ENCODE data around the gene PDCL3. TPM values are rescaled to one million over a fixed set of nuclear protein-coding genes. Genes with fewer than 3 reads are reported as not detected.

The PDCL3 gene
- total RNA-seq, 1 donor from 2014 or later, result 24.9 TPM

DNA sequence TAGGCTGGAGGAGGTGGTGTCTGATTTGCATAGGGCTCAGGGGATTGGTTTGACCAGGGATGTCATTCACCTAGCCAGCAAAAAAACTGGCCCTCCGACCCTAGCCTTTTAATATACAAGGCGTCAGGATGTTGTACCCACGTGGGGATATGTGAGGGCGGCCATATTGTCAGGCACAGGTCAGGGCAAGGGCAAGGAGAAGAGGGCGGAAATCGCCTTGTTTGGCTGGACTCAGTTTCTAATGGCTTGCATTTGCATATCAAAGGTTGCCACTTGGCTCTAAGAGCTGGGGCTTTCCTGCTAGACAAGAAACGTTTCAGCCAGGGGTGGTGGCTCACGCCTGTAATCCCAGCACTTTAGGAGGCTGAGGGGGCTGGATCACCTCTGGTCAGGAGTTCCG is 24.9 kb upstream of the PDCL3 start:
- H3K27me3 ChIP-seq, result no peaks in the 10 kb centered on the region
- no peak overlapping the region for H3K9ac ChIP-seq
- TF ChIP-seq, protein P1, sequence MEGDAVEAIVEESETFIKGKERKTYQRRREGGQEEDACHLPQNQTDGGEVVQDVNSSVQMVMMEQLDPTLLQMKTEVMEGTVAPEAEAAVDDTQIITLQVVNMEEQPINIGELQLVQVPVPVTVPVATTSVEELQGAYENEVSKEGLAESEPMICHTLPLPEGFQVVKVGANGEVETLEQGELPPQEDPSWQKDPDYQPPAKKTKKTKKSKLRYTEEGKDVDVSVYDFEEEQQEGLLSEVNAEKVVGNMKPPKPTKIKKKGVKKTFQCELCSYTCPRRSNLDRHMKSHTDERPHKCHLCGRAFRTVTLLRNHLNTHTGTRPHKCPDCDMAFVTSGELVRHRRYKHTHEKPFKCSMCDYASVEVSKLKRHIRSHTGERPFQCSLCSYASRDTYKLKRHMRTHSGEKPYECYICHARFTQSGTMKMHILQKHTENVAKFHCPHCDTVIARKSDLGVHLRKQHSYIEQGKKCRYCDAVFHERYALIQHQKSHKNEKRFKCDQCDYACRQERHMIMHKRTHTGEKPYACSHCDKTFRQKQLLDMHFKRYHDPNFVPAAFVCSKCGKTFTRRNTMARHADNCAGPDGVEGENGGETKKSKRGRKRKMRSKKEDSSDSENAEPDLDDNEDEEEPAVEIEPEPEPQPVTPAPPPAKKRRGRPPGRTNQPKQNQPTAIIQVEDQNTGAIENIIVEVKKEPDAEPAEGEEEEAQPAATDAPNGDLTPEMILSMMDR (IDR thresholded peaks at IDR 0.05), result no peak
- TF ChIP-seq EZH2 (IDR thresholded peaks at IDR 0.05) (no peak), EZH2phosphoT487 (IDR thresholded peaks at IDR 0.05) (no peak)
- H4K20me1 ChIP-seq (ENCODE audit: low read depth), result no peaks in the 10 kb centered on the region
- peaks cover 6% of the 10 kb centered on the region for H3K27me3 Mint-ChIP-seq (ENCODE audit: insufficient read depth, low read depth)
- H3K4me1 Mint-ChIP-seq, result no peaks in the 10 kb centered on the region
- no peaks in the 10 kb centered on the region for H3F3A ChIP-seq (ENCODE audit: low read depth)
- H3K9me3 ChIP-seq (ENCODE audit: low read depth), result no peaks in the 10 kb centered on the region
- H3K4me3 ChIP-seq, result no peak overlapping the region
- no peak overlapping the region for H3K4me3 Mint-ChIP-seq
- H3K4me2 ChIP-seq, result no peak overlapping the region
- no peaks in the 10 kb centered on the region for H3K79me2 ChIP-seq (ENCODE audit: low read depth)
- H3K36me3 Mint-ChIP-seq, result no peaks in the 10 kb centered on the region
- no peaks in the 10 kb centered on the region for H3K36me3 ChIP-seq
- no peaks in the 10 kb centered on the region for H3K4me1 ChIP-seq
- no peak overlapping the region for H3K27ac ChIP-seq
- DNase-seq (ENCODE audit: low spot score), result no peak
- no peak overlapping the region for H3K27ac Mint-ChIP-seq
- peaks cover 4% of the 10 kb centered on the region for H3K9me3 Mint-ChIP-seq
- no peak overlapping the region for H2AFZ ChIP-seq (replicated peaks)

DNA sequence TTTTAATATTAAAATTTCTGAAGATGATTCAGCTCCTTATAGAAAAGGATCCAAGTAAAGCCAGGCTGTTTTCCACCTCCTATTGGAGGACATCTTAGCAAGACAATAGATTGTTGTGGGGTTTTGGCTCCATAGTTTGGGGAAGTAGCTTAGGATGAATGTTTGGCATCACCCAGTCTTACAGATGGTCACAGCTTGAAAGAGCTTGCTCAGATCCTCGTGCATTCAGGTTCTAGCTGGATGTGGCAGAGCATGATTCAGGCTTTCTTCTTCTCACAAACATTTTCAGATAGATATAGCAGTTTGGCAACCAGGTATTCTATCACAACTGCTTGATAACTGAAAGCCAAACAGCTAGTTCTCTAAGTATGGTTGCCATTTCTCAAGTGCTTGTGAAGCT is 23.6 kb upstream of the PDCL3 start:
- no peaks in the 10 kb centered on the region for H3K36me3 ChIP-seq
- no peak overlapping the region for H3K27ac Mint-ChIP-seq
- no peaks in the 10 kb centered on the region for H3K4me1 ChIP-seq
- H4K20me1 ChIP-seq (ENCODE audit: low read depth), result no peaks in the 10 kb centered on the region
- no peaks in the 10 kb centered on the region for H3K79me2 ChIP-seq (ENCODE audit: low read depth)
- no peak overlapping the region for H3K9ac ChIP-seq
- DNase-seq (ENCODE audit: low spot score), result no peak
- H2AFZ ChIP-seq (replicated peaks), result no peak overlapping the region
- peaks cover 2% of the 10 kb centered on the region for H3K27me3 Mint-ChIP-seq (ENCODE audit: insufficient read depth, low read depth)
- H3K4me2 ChIP-seq, result no peak overlapping the region
- no peaks in the 10 kb centered on the region for H3K27me3 ChIP-seq
- no peaks in the 10 kb centered on the region for H3F3A ChIP-seq (ENCODE audit: low read depth)
- H3K36me3 Mint-ChIP-seq, result no peaks in the 10 kb centered on the region
- H3K4me3 Mint-ChIP-seq, result no peak overlapping the region
- H3K9me3 Mint-ChIP-seq, result peaks cover 14% of the 10 kb centered on the region
- no peak overlapping the region for H3K27ac ChIP-seq
- no peak overlapping the region for H3K4me3 ChIP-seq
- TF ChIP-seq EZH2phosphoT487 (IDR thresholded peaks at IDR 0.05), result no peak
- TF ChIP-seq EZH2 (IDR thresholded peaks at IDR 0.05), result no peak
- TF ChIP-seq, protein P1 (IDR thresholded peaks at IDR 0.05), result no peak
- H3K4me1 Mint-ChIP-seq, result no peaks in the 10 kb centered on the region
- no peaks in the 10 kb centered on the region for H3K9me3 ChIP-seq (ENCODE audit: low read depth)

DNA sequence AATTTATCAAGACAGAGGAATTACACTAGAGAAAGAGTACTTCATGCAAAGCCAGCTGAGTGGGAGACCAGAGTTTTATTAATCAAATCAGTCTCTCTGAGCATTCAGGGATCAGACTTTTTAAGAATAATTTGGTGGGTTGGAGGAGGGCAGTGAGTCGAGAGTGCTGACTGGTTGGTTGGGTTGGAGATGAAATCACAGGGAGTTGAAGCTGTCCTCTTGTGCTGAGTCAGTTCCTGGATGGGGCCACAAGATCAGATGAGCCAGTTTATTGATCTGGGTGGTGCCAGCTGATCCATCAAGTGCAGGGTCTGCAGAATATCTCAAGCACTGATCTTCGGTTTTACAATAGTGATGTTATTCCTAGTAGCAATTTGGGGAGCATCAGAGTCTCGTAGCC is 21.4 kb upstream of the PDCL3 start:
- no peaks in the 10 kb centered on the region for H3K79me2 ChIP-seq (ENCODE audit: low read depth)
- H3K4me2 ChIP-seq, result no peak overlapping the region
- TF ChIP-seq, protein P1 (IDR thresholded peaks at IDR 0.05), result no peak
- TF ChIP-seq EZH2phosphoT487 (IDR thresholded peaks at IDR 0.05) (no peak), EZH2 (IDR thresholded peaks at IDR 0.05) (no peak)
- no peak overlapping the region for H2AFZ ChIP-seq (replicated peaks)
- H3K4me1 ChIP-seq, result no peaks in the 10 kb centered on the region
- H3K36me3 ChIP-seq, result no peaks in the 10 kb centered on the region
- Mint-ChIP-seq H3K4me1 (no peaks in the 10 kb centered on the region), H3K27me3 (ENCODE audit: insufficient read depth, low read depth) (no peaks in the 10 kb centered on the region), H3K4me3 (no peak overlapping the region), H3K27ac (no peak overlapping the region), H3K9me3 (peaks cover 15% of the 10 kb centered on the region), H3K36me3 (no peaks in the 10 kb centered on the region)
- H3K9ac ChIP-seq, result no peak overlapping the region
- no peaks in the 10 kb centered on the region for H3K9me3 ChIP-seq (ENCODE audit: low read depth)
- H3K27me3 ChIP-seq, result no peaks in the 10 kb centered on the region
- no peaks in the 10 kb centered on the region for H3F3A ChIP-seq (ENCODE audit: low read depth)
- H3K4me3 ChIP-seq, result no peak overlapping the region
- no peak for DNase-seq (ENCODE audit: low spot score)
- H3K27ac ChIP-seq, result no peak overlapping the region
- H4K20me1 ChIP-seq (ENCODE audit: low read depth), result no peaks in the 10 kb centered on the region
